ENCODE data around the gene TRABD2A. TPM values are rescaled to one million over a fixed set of nuclear protein-coding genes. Genes with fewer than 3 reads are reported as not detected.
A peak's percentile ranks its signal among the peaks of the same experiment; 100 is the strongest.

TRABD2A gene
- total and polyA plus RNA-seq, 2 of the 13 experiments (the other 11 are each of a cell fraction or from before 2014, with no cell fraction given): 0.15 TPM; not detected in 1

GRCh38 chr2:84927275-84927627, 46.4 kb upstream of the TRABD2A start:
- TF ChIP-seq PAXIP1 (CRISPR knock-in tag; conservative IDR thresholded peaks at IDR 0.05) (peak; percentile 30; the same call in 1 of the 2 replicates), ZNF354B (CRISPR knock-in tag; IDR thresholded peaks at IDR 0.05) (no peak), GLI4 (CRISPR knock-in tag; IDR thresholded peaks at IDR 0.05; ENCODE audit: borderline replicate concordance) (0 out of 2 replicates have a peak, but pooled peaks have one; percentile 14), HIC2 (CRISPR knock-in tag; IDR thresholded peaks at IDR 0.05; ENCODE audit: low read depth) (no peak), ZSCAN9 (CRISPR knock-in tag; IDR thresholded peaks at IDR 0.05; ENCODE audit: borderline replicate concordance) (0 out of 2 replicates have a peak, but pooled peaks have one; percentile 9), KAT8 (CRISPR knock-in tag; IDR thresholded peaks at IDR 0.05) (peak; percentile 4; the same call in 1 of the 2 replicates), NR2F6 (IDR thresholded peaks at IDR 0.05) (no peak), NR2F6 (CRISPR knock-in tag; IDR thresholded peaks at IDR 0.05) (no peak), GTF2F1 (IDR thresholded peaks at IDR 0.05; ENCODE audit: low read length) (no peak), DDIT3 (CRISPR knock-in tag; IDR thresholded peaks at IDR 0.05) (0 out of 2 replicates have a peak, but pooled peaks have one; percentile 22), PHB2 (IDR thresholded peaks at IDR 0.05; ENCODE audit: partially characterized antibody) (no peak), ZNF382 (CRISPR knock-in tag; IDR thresholded peaks at IDR 0.05; ENCODE audit: borderline replicate concordance) (no peak), RCOR2 (CRISPR knock-in tag; IDR thresholded peaks at IDR 0.05) (no peak), CREB1 (IDR thresholded peaks at IDR 0.05) (no peak), CREB1 (CRISPR knock-in tag; IDR thresholded peaks at IDR 0.05) (peak; percentile 31; the same call in 1 of the 2 replicates), MAX (IDR thresholded peaks at IDR 0.05) (no peak)
- H2AFZ ChIP-seq (ENCODE audit: low read length): no peak overlapping the region
- no TSS peak for BruUV-seq (replicated peaks)
- H3K36me3 ChIP-seq (replicated peaks in 1 of 2; ENCODE audit: control insufficient read depth in 1 of 2, insufficient read depth in 2 of 2, low read length in 2 of 2): no peaks in the 10 kb centered on the region
- H3K27ac ChIP-seq (ENCODE audit: extremely low read length, insufficient read depth, low read length): no peak overlapping the region
- FAIRE-seq: no peak
- no peaks in the 10 kb centered on the region for H3K79me2 ChIP-seq (ENCODE audit: insufficient read depth, low read length)
- 33% methylated on average over 3 of the region's 3 CpGs for WGBS (ENCODE audit: low lambda C conversion rate)
- peak overlapping the region; percentile 36; the same call in 1 of the 2 replicates for H3K9ac ChIP-seq (ENCODE audit: insufficient read depth, low read depth, low read length)
- H3K27me3 ChIP-seq (ENCODE audit: control insufficient read depth in 1 of 2, insufficient read depth in 2 of 2, low read length in 2 of 2): no peaks in the 10 kb centered on the region
- in situ Hi-C loops (cut with HindIII; ENCODE audit: extremely low pct_ligation_motif_present, low pct_unique_long_range_greater_than_20kb): loop anchor here (5.0 kb wide), 2 partner anchors 45 to 85 kb away; partner anchors contain the start of gene KCMF1
- intact Hi-C loops (cut with micrococcal nuclease; ENCODE audit: unreplicated experiment): loop anchor here (1.0 to 10.0 kb wide), 5 partner anchors 20 to 432 kb away; partner anchors contain the start of gene TMSB10
- peaks cover 56% of the 10 kb centered on the region for H3K4me1 ChIP-seq (ENCODE audit: insufficient read depth, low read length)
- no peak for ATAC-seq
- peak overlapping the region; percentile 100 for H3K4me2 ChIP-seq (ENCODE audit: low read depth, low read length)
- H4K20me1 ChIP-seq (ENCODE audit: insufficient read depth, low read length): no peaks in the 10 kb centered on the region
- POLR2A ChIA-PET: interaction anchor here (1.7 to 2.4 kb wide), 2 partner anchors 21 to 36 kb away, joined by 4 to 74 read pairs; partner anchors contain the start of gene TMSB10
- CTCF ChIA-PET (ENCODE audit: low intra/inter-chr PET ratio, low total read pairs): interaction anchor here (0.6 to 4.0 kb wide), 6 partner anchors 20 to 432 kb away, joined by 3 to 64 read pairs (median 14); partner anchors contain the start of genes TMSB10 and TRABD2A
- H3K9me3 ChIP-seq (ENCODE audit: low read length): no peaks in the 10 kb centered on the region
- peak overlapping the region; percentile 4 to 80 (median 9); a peak in 4 of 6 replicates for H3K4me3 ChIP-seq (replicated peaks in 1 of 3; ENCODE audit: insufficient read depth in 1 of 3, low read depth in 2 of 3, low read length in 3 of 3)
- DNase-seq (ENCODE audit: low spot score): no peak
